Prostate gland (tissue), 2 donors: Measurements from ENCODE around the gene MYBPH.

ENCODE experiments used
- POLR2A ChIP-seq: fragments of 450-650 bp; IDR thresholded peaks from one replicate; pipeline ENCODE4 v1.6.1; 2016; ENCODE audit warnings: antibody characterized with exemption, mild to moderate bottlenecking
- TF ChIP-seq, protein P1 (sequence below), 4 experiments: fragments of 200-600 bp in 2 of 4; fragments of 450-650 bp in 2 of 4; sonication (generic) in 2 of 4; IDR thresholded peaks; 1 replicate in 3 of 4; 2 replicates in 1 of 4; pipeline ENCODE4 v1.5.1; 2016 to 2019; ENCODE audit warnings: antibody characterized with exemption in 4 of 4, mild to moderate bottlenecking in 2 of 4, moderate library complexity in 2 of 4

DNA sequence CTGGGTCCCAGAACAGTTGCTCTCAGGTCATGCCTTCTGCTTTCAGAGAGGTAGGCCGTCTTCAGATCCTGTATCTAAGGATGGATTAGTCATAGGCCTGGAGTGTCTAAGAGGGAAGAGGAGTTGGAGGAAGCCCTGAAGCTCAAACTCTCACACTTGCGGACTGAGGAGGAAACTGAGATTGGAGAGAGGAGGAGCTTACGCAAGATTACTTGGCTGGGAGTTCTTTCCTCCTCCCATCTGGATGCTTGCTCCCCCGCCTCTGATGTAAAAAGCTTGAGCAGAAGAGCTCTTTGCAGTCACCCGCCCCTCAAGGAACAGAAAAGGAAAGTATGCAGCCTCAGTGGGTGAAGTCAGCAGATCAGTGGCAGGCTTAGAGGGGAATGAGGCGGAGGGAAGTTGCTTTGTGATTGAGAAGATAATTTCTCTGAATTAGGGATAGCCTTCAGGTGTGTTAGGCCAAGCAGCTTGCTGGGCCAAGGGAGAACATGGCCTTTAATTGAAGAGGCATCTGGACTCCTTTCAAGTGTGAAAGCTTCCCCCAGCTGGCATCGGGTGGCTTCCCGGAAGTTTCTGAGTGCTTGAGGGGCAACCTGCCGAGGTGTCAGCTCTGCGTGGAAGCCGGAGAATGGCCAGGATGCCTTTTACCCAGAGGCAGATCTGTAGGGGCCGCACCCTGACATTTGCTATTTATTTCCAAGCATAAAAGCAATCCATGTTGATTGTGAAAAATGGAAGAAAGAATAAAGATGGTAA is 41.5 kb downstream of the MYBPH start:
- TF ChIP-seq POLR2A, result no peak
- TF ChIP-seq, protein P1, sequence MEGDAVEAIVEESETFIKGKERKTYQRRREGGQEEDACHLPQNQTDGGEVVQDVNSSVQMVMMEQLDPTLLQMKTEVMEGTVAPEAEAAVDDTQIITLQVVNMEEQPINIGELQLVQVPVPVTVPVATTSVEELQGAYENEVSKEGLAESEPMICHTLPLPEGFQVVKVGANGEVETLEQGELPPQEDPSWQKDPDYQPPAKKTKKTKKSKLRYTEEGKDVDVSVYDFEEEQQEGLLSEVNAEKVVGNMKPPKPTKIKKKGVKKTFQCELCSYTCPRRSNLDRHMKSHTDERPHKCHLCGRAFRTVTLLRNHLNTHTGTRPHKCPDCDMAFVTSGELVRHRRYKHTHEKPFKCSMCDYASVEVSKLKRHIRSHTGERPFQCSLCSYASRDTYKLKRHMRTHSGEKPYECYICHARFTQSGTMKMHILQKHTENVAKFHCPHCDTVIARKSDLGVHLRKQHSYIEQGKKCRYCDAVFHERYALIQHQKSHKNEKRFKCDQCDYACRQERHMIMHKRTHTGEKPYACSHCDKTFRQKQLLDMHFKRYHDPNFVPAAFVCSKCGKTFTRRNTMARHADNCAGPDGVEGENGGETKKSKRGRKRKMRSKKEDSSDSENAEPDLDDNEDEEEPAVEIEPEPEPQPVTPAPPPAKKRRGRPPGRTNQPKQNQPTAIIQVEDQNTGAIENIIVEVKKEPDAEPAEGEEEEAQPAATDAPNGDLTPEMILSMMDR (IDR thresholded peaks at IDR 0.05), result no peak
